ENCODE results near the gene PRUNE1.

Gene PRUNE1

DNA sequence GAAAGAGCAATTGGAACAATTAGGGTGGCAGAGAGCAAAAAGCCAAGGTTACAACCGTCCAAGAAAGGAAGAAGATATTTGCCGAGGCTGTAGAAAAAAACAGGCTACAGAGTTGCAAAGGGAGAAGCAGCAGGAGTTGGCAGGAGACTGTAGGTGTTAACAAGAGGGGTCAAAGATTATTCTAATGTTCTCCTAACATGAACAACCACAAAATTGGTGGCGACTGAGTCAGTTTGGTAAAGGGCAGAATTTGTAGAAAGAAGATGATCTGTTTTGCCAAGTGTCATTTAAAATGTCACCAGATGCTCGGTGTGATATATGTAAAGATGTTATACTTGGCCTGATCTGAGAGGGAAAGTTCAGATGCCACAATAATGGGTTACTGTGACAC is 401 bp upstream of the PRUNE1 start:
- DNase-seq: peak; percentile 38

DNA sequence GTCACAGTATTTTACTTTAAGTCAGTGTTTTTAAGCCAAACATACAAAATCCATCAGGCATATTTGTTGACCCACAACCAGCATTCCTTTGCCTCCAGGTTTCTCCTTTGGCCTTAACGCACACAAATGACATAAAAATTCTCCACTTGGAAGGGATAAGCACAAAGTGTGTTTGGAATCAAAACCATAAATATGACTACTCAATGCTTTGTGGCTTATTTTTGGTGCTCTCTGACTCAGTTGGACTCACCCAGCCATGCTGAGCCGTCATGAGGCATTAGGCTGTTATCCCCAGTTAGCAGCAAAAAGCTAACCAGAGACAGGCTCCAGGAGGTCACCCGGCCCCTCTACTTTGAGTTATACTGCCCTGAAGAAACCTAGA is 948 bp downstream of the PRUNE1 start:
- no peak for DNase-seq

DNA sequence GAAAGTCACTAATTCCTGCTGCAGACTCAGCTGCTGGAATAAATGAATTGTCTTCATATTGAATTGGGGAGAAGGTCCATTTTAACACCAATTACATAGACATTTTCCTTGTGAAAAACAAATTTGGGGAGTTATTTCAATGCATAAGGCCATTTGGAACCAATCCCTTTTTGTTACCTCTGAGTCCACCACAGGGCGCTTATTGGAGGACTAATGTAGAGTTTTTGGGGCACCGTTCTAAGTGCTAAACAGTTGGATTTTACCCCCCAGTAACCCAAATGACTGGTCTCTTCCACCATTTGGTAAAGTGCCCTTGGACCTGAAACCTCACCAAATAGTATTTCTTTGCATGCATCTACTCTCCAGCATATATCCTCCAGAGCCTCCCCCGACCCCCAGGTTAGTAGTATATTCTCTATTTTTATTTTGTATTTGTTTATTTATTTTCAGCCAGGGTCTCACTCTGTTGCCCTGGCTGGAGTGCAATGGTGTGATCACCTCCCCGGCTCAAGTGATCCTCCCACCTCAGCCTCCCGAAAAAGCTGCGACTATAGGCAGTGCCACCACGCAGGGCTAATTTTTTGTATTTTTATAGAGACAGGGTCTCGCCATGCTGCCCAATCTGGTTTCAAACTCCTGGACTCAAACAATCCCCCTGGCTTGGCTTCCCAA is 1.6 kb downstream of the PRUNE1 start:
- no peak for DNase-seq

DNA sequence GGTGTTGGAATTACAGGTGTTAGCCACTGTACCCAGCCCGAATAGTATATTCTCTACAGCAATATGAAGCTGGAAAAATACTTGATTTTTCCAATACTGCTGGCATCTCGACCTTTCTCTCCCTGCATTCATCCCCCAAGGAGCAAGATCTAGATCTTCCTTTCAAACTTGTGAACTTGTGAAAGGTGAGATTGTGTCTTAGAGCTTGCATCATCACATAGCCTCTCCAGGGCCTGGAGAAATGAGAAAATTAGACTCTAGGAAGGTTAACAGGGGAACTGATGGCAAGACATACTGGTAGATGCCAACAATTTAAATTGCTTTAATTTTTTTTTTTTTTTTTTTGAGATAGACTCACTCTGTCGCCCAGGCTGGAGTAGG is 2.1 kb downstream of the PRUNE1 start:
- DNase-seq: no peak

DNA sequence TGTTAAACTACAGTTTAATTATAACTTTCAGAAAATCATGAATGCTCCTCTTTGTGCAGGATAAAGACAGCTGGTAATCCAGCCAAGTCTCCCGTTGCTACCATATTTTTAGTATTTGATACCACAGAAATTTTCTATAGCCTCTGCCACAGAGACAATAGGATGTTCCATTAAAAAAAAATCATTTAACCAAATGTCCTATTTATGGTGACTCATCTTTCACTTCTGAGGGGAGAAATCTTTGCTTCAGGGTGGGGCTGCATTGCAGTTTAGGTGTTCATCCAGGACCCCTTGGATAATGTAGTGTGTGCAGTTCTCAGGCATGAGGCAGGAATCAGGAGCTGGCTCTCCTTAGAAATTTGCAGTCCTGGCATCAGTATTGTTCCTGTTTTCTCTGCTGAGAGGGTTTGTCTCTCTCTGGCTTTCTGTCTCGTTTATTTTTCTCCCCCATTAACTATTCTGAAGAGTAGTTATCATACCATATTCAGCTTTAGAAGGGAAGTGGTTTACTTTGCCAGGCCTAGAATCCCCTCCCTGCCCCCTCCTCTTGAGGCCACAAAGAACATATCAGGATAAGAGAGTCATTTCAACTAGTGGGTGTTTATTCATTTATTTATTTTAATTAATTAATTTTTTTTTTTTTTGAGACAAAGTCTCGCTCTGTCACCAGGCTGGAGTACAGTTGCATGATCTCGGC is 3.1 kb downstream of the PRUNE1 start:
- peak; percentile 23 for DNase-seq

DNA sequence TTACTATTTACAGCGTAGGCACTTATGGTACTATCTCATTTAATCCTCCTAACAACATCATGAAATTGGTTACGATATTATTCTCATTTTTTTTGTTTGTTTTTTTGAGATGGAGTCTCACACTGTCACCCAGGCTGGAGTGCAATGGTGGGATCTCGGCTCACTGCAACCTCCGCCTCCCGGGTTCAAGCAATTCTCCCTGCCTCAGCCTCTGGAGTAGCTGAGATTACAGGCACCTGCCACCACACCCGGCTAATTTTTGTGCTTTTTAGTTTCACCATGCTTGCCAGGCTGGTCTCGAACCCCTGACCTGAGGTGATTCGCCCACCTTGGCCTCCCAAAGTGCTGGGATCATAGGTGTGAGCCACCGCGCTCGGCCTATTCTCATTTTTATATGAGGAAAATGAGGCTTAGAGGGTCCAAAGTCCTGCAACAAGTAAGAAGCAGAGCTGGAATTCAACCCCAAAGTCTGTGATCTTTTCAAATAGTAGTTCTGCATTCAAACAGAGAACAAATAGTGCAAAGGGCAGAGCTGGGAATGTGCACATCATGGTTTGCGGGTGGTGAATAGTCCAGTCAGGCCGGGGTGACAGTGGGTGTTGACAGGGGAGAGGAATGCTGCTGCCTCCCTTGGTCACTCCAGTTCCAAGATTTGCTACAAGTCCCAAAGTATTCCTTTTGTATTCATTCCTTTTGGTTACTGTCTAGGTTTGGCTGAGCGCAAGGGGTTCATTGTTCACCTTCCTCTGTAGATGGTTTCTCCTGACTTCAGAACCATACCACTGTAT is 4.6 kb downstream of the PRUNE1 start:
- DNase-seq: no peak

DNA sequence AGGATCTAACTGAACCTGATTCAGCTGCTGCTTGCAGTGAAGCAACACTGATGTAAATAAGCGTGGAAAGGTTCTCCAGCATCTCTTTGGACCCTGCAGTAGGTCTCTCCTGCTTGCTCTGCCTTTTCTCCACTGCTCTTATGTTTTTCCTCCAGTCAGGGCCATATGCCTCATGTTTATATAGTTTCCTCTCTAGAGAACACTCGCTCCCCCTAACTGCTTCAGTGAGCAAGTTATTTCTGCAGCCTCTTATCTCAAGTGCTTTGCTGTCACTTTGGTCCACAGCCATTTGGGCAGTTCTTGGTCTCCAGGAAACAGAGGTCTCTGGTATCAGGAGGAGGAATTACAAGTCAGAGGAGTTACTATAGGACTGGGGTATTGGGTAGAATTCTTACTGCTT is 5.3 kb downstream of the PRUNE1 start:
- no peak for DNase-seq

DNA sequence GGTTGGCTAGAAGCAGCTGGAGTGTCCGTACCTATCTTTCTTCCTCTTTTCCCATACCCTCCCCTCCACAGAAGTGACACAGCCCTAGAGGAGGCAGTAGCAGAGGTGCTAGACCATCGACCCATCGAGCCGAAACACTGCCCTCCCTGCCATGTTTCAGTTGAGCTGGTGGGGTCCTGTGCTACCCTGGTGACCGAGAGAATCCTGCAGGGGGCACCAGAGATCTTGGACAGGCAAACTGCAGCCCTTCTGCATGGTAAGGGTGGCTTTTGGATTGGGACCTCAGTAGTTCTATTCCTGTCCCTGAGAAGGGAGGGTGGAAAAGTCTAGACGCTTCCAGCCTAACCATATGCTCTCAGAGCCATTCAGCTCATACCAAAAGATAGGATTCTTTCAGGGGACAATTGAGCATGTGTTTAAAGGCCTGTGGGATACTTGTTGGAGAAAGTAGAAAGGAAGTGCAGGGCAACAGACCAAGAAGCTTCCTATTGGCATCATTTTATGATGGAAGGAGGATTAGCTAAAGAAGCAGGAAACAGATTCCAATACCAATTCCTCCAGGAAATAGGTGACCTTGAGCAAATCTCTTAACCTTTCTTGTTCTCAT is 16.4 kb downstream of the PRUNE1 start:
- DNase-seq: peak; percentile 81

DNA sequence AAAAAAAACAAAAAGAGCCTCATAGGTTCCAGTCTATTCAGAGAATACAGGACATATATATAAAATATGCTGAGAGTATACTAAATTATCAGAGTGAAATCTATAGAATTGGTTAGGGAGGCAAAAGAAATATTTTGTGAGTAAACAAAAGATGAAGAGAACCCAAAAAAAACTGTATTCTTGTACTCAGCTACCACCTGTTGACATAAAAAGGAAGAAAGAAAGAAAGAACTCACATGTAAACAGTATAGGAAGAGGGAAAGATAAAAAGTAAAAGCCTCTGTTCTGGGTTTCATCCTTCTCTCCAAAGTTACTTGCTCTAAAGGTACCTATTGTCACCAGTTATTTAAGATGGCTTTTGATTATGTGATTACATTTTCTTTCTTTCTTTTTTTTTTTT is 18.2 kb downstream of the PRUNE1 start:
- DNase-seq: no peak

DNA sequence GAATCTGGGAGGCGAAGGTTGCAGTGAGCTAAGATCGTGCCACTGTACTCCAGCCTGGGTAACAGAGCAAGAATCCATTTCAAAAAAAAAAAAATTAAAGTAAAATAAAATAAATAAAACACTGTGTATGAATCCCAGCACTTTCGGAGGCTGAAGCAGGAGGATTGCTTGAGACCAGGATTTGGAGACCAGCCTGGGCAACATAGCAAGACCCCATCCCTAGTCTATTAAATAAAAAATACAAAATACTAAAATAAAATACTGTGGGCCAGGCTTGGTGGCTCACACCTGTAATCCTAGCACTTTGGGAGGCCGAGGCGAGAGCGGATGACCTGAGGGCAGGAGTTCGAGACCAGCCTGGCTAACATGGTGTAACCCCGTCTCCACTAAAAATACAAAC is 23.9 kb downstream of the PRUNE1 start:
- no peak for DNase-seq

DNA sequence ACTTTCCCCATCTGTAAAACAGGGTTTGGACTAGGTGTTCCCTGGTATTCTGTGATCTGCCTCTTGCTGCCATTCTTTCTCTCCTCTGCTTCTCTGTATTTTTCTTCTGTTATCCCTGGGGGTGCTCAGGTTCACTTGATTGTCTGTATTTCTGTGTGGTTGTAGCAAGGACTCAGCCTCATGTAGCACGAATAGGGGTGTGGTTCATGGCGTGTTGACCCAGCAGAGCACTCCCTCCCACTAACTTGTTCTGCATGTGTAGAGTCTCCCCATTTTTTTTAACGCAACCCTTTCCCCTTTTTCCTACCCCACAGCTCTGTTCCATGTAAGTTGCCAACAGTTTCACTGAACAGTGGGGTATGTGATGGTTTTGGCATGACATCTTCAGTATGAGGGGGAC is 26.9 kb downstream of the PRUNE1 start:
- no peak for DNase-seq

DNA sequence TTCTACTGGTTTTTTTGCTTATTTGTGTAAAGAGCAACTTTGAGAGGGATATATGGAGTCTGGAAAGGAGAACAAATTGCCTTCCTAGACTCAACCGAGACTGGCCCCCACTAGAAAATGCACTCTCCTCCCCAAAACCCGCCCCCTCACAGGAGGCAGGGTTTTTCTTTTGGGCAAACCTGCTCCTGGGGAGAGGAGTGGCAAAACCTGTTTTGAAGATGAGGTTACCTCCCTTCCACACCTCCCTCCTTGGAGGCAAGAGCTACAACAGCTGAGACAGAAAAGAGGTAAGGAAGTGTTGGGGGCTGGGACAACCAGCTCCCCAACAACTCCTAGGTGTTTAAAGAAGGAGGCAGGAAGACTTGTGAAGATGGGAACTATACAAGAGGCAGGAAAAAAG is 28.1 kb downstream of the PRUNE1 start, which contains the start of gene BNIPL:
BNIPL (plus strand) TSS at position 231 of the 400 bp plus-strand sequence; CDS start at position 371, 140 bp downstream.
- no peak for DNase-seq

DNA sequence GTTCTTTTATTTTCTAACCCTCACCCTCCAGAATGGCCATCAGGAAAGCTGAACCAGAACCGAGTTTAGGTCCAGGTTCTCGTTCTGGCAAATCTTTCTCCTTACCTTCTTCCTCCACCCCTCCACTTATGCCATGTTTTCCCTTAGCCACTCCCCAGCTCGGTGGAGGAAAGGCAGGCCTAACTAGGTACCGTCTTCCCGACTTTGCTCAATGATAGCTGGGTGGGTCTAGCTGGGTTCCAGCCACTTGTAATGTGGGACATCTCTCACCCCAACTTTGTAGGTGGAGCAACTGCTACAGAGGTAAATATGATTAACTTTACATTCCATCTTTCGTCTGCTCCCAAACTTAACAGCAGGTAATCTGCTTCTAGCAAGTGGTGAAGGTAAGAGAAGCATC is 28.8 kb downstream of the PRUNE1 start:
- no peak for DNase-seq

DNA sequence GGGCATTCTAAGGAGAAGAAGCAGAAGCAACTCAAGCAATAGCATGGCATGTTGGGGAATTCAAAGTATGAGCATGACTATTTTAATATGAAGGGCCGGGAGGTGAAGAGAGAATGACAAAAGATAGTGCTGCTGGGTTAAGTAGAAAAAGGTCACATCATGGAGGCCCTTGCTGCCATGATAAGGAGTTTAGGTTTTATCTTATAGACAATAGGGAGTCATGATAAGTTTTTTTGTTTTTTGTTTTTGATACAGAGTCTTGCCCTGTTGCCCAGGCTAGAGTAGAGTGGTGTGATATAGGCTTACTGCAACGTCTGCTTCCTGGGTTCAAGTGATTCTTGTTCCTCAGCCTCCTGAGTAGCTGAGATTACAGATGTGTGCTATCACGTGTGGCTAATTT is 31.3 kb downstream of the PRUNE1 start:
- DNase-seq: no peak

DNA sequence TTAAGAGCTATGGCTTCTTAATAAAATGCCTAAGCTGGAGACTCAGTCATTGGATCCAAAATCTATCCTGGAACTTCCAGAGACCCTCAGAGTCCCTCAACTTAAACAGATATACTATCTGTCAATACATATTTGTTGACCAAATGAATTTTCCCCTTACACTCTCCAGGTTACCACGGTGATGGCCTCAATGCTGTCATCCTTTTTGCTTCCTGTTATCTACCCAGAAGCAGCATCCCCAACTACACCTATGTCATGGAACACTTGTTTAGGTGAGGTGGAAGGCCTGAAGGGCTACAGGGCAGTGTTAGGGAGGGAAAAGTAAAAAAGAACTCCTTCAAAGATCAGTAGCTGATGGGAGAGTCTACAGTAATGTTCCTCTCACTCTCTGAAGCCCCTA is 34.9 kb downstream of the PRUNE1 start:
- no peak for DNase-seq

DNA sequence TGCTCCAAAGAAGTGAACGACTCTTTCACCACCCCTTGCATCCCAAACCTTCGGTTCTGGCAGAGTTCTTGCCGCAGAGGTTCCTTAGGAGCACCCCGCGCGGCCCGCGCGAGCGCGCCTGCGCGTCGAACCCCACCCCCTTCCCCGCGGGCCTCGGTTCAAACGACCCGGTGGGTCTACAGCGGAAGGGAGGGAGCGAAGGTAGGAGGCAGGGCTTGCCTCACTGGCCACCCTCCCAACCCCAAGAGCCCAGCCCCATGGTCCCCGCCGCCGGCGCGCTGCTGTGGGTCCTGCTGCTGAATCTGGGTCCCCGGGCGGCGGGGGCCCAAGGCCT is 39.3 kb downstream of the PRUNE1 start, which contains the start of gene C1orf56:
C1orf56 (plus strand) TSS at position 161 of the 334 bp plus-strand sequence; CDS start at position 258, 97 bp downstream.
- DNase-seq: peak; percentile 93

DNA sequence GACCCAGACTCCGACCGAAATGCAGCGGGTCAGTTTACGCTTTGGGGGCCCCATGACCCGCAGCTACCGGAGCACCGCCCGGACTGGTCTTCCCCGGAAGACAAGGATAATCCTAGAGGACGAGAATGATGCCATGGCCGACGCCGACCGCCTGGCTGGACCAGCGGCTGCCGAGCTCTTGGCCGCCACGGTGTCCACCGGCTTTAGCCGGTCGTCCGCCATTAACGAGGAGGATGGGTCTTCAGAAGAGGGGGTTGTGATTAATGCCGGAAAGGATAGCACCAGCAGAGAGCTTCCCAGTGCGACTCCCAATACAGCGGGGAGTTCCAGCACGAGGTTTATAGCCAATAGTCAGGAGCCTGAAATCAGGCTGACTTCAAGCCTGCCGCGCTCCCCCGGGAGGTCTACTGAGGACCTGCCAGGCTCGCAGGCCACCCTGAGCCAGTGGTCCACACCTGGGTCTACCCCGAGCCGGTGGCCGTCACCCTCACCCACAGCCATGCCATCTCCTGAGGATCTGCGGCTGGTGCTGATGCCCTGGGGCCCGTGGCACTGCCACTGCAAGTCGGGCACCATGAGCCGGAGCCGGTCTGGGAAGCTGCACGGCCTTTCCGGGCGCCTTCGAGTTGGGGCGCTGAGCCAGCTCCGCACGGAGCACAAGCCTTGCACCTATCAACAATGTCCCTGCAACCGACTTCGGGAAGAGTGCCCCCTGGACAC is 39.8 kb downstream of the PRUNE1 start:
- DNase-seq: peak; percentile 84

DNA sequence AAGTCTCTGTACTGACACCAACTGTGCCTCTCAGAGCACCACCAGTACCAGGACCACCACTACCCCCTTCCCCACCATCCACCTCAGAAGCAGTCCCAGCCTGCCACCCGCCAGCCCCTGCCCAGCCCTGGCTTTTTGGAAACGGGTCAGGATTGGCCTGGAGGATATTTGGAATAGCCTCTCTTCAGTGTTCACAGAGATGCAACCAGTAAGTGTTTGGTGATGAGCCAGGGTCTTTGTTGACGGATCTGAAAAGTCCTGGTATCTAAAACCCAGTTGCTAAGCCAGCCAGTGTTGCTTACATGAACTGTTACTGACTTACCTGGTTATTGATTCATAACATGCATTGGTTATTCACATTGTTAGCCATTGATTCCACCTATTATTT is 40.4 kb downstream of the PRUNE1 start:
- no peak for DNase-seq

DNA sequence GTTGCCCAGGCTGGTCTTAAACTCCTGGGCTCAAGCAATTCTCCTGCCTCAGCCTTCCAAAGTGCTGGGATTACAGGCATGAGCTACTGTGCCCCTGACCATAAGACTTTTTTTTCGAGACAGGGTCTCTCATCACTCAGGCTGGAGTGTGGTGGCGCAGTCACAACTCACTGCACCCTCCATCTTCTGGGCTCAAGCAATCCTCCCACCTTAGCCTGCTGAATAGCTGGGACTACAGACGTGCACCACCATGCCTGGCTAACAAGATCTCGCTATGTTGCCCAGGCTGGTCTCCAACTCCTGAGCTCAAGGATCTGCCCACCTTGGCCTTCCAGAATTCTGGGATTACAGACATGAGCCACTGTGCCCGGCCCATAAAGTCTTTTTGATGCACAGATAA is 41.2 kb downstream of the PRUNE1 start:
- no peak for DNase-seq

DNA sequence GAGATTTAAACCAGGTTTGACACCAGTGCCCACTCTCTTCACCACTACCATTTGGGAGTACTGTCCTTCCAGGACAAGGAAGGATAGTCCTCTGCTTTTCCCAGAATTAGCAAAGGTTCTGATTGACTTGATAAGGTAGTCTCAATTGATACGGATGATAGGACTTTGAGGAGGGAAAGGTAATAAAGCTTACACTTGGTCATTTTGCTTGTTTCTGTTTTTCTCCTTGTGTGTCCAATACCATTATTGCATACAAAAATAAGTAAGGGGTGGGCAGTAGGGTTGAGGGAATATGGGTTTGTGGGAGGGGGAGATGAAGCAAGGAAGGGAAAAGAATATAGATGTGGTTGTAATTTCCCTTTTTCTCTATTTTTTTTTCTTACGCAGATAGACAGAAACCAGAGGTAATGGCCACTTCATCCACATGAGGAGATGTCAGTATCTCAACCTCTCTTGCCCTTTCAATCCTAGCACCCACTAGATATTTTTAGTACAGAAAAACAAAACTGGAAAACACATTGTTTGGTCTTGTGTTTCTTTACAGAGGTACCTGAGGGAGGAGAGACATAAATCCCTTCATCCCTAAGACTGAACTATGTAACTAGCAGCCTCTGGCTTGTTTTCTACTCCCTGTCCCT is 41.9 kb downstream of the PRUNE1 start:
- DNase-seq: no peak

DNA sequence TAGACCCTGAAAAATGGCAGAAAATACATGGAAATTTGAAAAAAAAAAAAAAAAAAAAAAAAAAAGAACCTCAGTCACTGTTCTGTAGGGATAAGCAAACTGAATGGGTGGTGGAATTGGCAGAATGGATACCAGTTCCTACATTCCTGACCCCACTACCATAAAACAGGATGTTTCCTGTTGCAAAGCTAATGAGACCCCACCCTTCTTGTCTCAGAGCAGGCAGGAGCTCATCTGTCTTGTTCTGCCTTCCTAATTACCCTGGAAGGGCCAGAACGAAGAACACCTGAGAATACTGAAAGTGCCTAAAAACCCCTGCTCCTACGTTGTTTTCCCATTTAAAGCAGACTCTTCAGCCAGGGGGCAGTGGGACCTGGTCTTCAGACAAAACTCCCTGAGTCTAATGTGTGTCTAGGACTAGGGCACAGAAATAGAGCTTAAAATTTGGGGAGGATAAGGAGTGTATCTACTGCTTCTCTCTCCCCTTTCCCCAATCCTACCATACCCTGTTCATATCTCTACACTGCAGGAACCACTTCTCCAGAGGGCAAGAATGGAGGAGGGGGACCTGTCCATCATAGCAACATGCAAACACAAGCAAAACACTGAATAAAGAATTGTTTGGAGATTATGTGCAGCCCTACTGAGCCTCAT is 43.2 kb downstream of the PRUNE1 start:
- DNase-seq: no peak

DNA sequence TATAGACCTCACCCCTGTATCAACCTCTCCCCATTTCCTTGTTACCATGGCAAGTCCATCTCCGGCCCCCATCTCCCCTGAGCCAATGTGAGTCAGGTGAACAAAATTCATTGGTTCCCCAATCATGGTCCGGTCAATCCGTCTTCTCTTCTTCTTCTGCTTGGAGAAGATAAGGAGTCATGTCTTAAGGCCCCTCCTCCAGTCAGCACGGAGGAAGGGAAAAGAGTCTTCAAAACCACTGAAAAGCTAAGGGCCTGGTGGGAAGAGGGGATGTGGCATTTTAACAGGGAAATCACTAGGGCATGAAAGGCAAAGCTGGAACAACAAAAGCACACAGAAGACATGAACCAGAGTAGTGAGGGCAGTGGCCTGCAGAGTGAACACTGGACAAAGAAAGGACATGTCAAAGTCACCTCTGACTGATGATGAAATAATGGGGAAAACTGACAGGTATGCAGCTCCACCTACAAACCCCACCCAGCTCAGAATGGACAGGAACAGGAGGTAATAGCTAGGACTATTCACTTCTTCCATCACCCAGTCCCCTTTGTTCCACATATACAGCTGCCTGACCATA is 46.8 kb downstream of the PRUNE1 start:
- DNase-seq: no peak
